NCI-H2196 treated with DMSO at 0.1 percent for 48 hours (cell line): ENCODE data around the gene DNASE1.
"Not testable (repeated sequence)": the region's sequence is repeated elsewhere in the genome, so short reads cannot be mapped to it uniquely, and the experiment has no call there.

ENCODE experiments used
- DNase-seq: peaks from one replicate; lab custom pipeline; 2025; ENCODE audit not compliant: unreplicated experiment; lab: John Stamatoyannopoulos, UW

Gene DNASE1, protein sequence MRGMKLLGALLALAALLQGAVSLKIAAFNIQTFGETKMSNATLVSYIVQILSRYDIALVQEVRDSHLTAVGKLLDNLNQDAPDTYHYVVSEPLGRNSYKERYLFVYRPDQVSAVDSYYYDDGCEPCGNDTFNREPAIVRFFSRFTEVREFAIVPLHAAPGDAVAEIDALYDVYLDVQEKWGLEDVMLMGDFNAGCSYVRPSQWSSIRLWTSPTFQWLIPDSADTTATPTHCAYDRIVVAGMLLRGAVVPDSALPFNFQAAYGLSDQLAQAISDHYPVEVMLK

DNA sequence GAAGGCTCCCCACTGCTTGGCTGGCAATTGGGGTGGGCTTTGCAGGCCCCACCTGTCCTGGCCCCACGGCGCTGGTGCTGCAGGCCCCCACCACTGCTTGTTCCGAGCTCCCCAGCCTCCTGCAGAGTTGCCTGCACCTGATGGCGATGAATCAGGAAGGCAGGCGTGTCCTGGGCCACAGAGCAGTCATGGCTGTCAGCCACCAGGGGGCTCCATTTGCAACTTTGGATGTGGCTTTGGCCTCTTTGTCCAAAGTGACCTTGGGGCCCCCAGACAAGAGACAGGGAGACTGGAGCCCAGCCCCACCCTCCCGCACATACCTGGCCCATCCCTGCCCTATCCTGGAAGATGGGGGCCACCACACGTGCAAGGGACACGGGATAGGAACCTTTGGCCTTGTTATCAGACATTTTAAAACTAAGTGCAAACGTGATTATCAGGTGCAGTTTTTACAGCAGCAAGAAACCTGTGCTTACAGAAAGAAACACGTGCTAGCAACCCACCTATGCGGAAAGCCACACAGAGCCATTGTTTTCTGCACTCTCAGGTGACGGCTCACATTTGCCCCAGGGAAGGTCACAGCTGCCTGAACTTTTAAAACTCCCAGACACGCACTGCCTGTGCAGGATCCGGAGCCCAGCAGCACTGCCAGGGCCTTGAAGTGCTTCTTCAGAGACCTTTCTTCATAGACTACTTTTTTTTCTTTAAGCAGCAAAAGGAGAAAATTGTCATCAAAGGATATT, at the start of gene DNASE1:
Gene DNASE1 (plus strand): TSS at position 443 of the 743 bp plus-strand sequence. CDS start 683 bp downstream, outside the sequence.
- peak; percentile 36 for DNase-seq

DNA sequence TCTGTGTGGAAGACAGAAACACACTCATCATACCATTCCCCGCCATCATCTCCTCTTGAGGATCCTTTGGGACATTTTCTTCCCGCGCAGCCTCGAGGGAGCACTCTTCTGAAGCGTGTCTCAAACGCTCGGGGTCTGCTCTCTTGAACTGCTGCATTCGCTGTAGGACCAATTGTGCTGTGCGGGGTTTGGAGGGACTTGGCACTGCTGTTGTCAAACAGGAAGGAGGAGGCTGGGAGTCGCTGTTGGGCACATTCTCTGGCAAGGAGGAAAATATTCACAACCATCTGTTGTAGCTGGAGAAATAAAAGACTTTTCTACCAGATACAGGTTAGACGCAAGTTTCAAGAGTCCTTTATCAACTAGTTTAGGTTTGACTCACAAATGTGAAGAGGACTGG, 48.0 kb upstream of the DNASE1 start:
- DNase-seq, result no peak

DNA sequence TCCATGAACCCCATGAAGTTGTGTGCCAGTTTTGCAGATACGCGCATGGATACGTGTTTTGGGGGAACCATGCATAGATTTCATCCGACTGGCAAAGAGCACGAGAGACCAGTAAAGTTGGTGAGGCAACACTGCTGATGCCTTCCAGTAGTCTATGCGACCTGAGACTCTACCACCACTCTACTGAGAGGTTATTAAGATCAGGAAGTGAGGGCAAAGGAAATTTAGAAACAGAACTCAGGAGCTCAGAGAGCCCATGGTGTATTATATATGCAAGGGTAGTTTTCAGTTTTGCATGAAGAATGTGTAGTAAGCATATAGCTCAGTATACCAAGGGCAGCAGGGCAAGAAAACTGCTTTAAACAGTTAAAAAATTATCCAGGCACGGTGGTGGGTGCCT, 47.3 kb upstream of the DNASE1 start:
- DNase-seq, result no peak

DNA sequence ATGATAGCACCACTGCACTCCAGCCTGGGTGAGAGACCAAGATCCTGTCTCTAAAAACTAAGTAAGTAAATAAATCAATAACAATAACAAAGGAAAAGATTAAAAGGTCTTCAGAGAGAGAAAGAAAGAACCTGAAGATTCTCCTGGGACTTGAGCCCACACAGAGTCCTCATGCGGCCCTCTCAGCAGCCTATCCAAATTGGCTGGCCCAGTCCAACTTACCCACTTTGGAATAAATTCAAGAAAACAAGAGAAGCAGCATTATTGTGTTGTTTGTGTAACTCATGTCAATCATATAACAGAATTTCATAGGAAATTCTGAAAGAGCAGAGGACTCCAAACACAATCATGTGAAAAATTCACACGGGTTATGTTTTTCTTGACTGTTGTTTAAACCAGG, 46.9 kb upstream of the DNASE1 start:
- DNase-seq, result no peak

DNA sequence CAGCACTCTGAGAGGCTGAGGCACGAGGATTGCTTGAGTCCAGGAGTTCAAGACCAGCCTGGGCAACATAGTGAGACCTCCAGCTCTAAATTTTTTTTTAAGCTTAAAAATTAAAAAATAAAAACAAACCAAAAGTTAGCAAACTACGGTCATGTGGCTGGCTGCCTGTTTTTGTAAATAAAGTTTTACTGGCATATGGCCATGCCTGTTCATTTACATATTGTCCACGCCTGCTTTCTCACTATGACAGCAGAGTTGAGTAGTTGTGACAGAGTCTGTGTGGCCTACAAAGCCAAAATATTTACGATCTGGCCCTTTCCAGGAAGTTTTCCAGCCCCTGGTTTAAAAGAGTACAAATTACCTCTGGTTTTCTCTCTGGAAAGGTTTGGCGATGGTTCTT, 46.4 kb upstream of the DNASE1 start:
- no peak for DNase-seq

DNA sequence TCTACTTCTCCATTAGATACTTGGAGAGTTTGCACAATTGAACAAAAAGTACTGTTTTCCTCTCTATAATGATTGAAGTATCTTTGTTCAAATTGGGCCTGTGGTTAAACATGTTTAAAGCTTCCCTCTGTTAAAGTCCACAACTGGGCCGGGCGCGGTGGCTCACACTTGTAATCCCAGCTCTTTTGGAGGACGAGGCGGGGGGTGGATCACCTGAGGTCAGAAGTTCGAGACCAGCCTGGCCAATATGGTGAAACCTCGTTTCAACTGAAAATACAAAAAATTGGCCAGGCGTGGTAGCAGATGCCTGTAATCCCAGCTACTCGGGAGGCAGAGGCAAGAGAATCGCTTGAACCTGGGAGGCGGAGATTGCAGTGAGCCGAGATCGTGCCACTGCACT, 45.5 kb upstream of the DNASE1 start:
- not testable (repeated sequence) for DNase-seq

DNA sequence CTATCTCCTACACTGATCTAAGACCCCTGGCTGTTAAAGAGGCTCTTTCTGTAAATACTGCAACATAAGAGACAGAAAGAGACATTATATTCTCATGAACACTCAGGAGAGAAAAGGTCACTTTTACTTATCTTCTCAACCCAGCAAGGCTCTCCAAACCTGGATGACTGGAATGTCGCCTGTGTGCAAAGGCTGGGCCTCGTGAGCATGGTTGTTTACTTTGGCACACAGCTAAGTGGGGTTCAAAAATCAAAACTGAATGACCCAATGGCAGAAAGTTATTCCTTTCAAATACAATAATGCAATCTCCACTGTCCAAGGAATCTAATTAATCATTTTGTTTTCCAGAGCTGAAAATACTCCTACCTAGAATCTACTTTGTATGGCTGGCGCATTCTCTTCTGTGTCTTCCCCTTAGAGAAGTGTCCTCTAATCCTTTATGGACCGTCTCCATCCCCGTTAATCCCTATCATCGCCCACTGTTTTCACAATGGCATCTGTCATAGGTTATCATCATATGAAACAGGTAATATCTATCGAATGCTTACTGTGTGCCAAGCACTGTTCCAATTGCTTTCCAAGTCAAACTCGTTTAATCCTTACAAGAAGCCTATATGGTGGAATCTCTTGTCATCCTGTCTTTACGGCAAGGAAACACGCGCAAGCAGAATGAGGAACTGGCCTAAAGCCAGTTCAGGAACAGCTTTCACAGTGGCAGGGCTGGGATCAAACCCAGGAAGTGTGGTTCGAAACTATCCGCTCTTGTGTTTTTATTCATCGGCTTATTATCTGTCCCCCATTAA, 44.4 kb upstream of the DNASE1 start:
- DNase-seq, result no peak

DNA sequence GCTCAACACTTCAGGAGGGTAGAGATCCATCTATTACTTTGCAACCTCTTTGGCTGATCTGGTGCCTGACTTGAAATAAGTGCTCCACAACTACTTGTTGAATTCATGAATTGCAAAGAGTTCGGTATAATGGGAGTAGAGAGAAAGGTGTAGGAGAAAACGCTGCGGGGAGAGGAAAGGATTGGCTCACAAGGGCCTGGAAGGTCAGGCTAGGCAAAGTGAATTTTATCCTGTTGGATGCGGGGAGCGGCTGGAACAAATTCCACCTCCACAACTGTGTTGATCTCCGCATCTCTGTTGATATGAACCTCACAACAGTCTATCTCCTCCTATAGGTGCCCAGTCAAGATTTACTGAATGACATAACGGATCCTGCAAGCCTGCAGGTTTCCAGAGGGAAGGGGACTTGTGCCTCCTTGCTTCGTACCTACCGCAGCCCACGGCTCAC, 43.8 kb upstream of the DNASE1 start:
- no peak for DNase-seq

DNA sequence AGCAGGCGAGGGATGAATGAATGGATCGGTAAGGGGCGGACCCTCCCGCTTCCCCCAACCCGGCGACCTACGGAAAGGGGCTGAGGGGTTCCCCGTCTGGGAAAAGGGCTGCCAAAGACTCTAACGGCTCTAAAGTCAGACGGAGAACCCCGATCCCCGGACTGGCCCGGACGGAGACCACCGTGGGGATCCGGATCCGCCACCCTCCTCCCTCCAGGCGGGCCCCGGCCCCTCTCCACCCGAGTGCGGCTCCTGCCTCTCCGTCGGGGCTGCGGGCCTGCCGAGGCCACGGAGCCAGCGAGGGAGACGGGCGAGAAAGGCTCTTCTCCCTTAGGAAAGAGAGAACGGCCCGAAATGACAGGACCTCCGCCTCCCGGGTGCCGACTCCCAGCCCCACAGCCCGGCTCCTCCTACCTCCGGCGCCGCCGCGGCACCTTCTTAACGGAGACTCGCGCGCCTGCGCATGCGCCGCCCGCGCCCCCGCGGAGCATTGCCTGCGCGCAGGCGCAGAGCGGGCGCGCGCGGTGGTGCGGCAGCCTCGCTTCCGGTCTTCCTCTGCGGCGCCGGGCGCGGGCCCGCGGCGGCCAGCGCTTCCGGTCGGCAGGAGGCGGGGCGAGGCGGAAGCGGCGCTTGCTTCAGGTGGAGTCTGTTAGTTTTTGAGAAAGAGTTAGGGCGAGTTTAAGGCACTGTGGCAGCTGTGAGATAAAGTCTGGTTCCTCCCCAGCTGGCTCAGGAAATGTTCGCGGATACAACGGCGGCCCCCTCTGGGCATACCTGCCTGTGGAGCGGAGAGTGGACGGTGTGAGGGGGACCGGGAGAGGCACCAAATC, 43.1 kb upstream of the DNASE1 start, which contains the start of gene SLX4:
Gene SLX4 (minus strand): TSS at position 461 of the 830 bp plus-strand sequence. CDS start 2,642 bp downstream, outside the sequence.
- peak; percentile 94 for DNase-seq

DNA sequence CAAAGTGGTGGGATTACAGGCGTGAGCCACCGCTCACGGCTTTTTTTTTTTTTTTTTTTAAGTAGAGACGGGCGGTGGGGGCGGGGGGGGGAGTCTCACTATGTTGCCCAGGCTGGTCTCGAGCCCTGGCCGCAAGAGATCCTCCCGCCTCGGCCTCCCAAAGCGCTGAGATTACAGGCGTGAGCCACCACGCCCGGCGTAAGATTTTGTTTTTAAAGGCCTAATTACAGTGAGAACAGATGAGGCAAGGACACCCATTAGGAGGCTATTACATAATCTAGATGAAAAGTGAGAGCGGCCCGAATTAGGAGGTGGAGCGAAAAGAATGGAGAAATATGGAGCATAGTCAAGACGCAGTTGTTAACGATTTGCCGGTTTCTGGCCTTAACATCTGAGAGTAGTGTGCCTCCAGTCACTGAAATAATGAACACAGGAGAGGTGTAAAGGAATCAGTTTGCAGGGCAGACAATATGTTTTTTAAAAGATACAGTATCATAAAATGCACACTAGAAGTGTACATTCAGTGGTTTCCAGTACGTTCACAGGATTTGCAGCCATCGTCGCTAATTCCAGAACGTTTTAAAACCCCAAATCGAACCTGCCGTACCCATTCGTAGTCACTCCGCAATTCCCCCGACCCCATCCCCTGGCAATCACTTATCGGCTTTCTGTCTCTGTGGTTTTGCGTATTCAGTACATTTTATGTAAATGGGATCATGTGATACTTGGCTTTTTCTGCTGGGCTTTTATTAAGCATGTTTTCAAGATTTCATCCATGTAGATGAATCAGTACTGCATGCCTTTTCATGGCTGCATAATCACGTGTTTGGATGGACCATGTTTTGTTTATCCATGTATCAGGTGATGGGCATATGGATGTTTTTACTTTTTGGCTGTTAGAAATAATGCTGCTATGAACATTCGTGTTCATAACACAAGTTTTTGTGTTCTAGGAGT, 41.7 kb upstream of the DNASE1 start:
- DNase-seq, result no peak

DNA sequence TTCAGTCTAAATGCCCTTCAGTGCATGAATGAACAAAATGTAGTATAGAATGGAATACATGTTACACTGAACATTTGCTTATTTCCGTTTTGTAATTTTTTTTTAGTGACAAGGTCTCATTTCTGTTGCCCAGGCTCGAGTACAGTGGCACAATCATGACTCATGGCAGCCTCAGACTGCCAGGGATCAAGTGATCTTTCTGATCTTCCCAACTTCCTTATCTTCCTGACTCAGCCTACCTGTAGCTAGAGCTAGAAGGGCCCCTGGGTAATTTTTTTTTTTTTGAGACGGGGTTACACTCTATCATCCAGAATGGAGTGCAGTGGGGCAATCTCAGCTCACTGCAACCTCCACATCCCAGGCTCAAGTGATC, 35.7 kb upstream of the DNASE1 start:
- no peak for DNase-seq

DNA sequence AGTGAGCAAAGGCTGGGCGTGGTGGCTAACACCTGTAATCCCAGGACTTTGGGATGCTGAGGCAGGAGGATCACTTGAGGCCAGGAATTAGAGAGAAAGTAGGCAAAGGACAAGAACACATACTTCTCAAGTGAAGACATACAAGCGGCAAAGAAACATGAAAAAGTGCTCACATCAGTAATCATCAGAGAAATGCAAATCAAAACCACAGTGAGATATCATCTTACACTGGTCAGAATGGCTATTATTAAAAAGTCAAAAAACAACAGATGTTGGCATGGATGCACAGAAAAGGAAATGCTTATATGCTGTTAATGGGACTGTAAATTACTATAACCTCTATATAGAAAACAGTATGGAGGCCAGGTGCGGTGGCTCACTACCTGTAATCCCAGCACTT, 30.8 kb upstream of the DNASE1 start:
- DNase-seq, result no peak

DNA sequence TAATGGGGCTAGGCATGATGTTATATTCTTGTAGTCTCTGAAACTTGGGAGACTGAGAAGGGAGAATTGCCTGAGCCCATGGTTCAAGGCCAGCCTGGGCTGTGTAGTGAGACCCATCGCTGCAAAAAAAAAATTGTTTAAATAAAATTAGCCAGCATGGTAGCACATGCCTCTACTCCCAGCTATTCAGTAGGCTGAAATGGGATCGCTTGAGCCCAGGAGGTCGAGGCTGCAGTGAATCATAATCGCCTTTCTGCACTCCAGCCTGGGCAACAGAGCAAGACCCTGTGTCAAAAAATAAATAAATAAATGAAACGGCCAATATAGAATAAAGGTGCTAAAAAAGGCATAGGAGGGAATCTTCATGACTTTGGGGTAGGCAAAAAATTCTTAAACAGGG, 29.2 kb upstream of the DNASE1 start:
- no peak for DNase-seq

DNA sequence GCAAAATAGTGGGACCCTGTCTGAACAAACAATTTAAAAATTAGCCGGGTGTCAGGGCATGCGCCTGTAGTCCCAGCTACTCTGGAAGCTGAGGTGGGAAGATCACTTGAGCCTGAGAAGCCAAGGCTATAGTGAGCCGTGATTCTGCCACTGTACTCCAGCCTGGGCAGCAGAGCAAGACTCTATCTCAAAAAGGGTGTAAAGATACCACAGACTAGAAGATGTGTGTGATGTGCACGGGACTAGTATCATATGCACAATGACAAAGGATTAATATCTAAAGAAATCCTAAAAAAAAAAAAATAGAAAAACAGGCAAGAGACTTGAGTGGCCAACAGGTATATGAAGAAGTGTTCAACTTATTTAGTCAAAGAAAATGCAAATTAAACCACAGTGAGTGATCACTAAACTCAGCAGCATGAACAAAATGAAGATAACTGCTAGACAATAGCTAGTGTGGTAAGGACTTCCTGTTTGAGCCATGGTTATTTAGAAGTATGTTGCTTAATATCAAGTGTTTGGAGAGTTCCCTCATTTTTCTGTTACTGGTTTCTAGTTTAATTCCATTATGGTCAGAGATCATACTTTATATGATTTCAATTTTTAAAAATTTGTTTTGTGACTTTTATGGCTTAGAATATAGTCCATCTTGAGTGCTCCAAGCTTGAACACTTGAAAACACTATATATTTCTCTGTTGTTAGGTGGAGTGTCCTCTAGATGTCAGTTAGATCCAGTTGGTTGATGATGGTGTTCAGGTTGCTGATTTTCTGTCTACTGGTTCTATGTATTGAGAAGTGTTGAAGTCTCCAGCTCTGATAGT, 28.4 kb upstream of the DNASE1 start:
- DNase-seq, result no peak

DNA sequence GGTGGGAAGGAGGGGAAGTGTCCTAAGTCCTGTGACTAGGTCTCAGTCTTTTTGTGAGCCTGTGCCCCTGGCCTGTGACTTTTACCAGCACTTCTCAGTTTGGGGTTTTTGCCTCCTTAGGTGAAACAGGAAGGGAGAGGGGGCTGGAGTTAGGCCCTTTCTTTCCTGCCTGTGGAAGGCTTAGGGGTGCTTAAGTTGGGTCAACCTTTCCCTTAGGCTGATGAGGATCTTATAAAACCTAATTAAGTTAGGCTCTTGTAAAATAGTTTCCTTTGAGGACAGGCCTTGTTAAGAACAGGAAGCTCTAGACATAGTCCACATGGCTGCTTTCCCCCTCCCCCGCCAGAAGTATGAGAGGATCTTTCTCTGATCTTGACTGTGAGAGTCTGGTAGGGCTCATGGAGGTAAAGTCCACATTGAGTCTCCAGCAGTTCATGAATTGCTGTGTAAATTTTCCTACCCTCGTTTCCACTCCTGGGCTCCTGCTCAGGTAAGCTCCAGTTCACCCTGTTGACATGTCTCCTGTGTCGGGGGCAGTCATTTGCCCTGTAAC, 17.0 kb upstream of the DNASE1 start:
- DNase-seq, result no peak

DNA sequence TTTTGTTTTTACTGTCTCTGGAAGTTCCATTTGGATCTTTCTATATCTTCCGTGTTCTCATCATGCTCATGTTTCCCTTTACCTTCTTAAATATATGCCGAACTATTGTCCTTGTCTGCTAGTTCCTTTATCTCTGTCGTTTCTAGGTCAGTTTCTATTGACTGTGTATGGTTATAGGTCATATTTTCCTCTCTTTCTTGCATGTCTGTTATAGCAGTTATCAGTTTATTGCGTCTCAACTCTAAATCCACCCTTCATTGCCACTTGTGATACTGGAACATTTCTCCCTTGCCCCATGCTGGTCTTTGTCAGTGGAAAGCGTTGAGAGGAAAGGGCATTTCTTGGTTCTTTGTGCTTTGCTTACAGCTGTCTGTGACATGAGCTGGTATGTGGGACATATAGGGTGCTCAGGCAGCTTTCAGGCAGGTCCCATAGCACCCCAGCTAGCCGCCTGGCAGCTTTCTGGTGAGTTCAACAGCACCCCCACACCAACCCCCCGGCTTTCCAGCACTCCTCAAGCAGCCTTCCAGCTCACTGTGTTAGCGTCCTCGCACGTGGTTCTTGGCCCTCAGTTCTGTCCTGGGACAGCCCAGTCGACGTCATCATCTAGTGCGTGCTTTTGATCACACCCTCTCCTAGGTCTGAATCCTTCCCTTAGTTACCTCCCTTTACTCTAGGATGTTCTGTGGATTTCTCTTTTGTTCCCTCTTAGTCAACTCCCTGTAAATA, 15.4 kb upstream of the DNASE1 start:
- DNase-seq, result no peak

DNA sequence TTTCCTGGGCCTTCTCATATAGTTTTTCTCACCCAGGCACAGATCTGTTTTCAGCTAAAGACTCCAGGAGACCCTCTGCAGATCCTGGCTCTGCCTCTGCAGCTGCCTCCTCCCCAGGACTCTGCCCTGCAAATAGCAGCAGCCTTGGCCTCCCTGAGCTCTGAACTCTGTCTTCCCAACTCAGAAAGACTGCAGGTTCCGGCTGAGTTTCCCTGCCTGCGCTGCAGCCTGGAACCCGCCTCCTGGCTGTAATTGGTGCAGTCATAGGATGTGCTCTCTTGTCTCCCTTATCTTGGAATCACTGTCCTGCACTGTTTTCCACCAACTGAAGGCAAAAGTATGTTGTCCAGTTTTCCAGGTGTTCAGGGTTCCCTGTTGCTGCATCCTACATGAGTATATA, 14.3 kb upstream of the DNASE1 start:
- no peak for DNase-seq
